NCI-H748 treated with DMSO at 0.1 percent for 48 hours (cell line): ENCODE measurements around the gene NF2.

ENCODE experiments used
- DNase-seq: peaks from one replicate; lab custom pipeline; 2025; lab: John Stamatoyannopoulos, UW

Gene NF2

DNA sequence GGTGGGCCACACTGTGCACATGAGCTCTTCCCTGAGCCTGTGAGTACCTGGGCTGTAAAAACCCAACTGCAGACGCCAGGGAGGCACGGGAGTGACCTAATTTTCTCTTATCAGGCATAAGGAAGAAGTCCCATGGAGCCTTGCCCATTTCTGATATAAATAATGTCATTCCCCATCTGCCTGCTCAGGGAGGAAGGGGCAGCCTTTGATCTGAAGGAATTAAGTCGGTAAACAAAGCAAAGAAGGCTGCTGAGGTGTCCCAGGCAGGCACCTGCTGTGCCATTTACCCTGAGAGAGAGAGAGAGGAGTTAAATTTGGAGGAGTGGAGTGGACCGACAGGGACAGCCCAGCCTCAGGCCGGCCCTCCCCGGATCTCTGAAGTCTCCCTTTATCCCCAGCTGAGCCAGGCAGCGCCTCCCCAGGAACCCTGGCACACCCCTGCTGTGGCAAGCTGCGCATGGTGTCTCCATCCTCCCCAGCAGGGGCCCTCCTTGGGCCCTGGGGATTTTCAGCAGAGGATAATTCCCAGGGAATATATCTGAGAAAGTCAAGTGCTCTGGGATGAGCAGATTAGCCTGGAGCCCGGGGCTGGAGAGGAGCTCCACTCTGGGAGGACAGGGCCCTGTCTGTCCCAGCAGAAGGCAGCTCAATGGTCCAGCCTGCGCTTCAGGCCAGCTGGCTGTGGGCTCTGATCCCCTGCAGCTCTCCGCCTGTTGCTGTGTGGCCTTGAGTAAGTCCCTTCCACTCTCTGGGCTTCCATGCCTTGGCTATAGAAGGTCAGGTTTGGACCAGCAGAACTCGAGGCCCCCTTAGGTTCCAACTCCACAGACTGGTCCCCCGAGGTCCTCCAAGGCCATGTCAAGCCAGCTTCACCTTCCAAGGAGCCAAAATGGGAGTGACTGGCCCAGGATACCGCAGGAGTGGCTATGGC is 98.8 kb downstream of the NF2 start:
- DNase-seq: no peak

DNA sequence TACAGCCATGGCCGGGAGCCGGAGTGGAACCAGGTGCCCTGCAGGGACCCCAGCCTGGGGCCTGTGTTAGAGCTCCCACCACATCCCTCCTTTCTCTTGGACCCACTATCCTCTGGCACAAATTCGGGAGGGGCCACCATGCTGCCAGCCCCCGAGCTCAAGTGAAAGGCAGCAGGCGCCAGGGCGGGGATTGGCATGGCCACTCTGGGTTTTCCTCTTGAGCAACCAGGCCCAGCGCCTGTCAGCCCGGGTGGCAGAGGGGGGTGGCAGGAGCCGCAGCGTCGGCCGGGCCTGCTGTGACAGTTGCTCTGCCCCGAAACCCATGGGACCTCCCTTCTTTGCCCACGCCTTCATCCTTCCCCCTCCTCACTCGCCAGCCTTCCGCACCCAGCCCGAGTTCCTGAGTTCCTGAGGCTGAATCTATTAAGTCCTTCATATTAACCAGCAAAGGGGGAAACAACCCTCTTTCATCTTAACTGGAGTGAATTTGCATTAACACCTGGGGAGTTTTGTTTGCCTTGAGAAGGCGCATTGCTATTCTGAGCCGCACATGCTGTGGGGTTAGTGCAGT is 99.6 kb downstream of the NF2 start:
- DNase-seq: no peak

DNA sequence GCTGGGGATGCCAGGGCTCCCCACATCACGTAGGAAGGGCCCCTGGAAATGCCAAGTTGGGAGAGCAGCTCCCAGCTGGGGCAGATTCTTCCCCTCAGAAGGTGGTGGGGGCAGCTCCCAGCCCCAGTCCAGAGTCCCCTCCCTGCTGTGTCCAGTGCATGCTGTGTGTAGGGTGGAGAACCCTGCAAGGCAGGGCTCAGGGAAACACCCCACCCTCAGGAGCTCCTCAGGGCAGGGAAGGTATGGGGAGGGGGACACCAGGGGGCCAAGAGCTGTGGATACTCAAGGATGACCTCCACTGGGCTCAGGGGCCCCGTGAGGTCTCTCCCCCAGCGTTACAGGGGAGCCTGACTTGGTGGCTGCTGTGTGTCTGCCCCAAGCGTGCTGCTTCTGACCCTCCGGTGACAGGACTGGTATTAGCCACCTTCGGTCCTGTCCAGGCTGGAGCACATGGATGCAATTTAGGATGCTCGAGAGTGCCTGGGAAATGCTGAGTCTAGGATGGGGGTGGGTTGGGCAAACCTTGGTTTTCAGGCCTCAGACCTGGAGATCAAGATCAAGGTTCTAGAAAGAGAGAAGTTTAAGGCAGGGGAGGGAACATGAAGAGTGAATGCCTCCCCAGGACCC is 100.2 kb downstream of the NF2 start:
- no peak for DNase-seq

DNA sequence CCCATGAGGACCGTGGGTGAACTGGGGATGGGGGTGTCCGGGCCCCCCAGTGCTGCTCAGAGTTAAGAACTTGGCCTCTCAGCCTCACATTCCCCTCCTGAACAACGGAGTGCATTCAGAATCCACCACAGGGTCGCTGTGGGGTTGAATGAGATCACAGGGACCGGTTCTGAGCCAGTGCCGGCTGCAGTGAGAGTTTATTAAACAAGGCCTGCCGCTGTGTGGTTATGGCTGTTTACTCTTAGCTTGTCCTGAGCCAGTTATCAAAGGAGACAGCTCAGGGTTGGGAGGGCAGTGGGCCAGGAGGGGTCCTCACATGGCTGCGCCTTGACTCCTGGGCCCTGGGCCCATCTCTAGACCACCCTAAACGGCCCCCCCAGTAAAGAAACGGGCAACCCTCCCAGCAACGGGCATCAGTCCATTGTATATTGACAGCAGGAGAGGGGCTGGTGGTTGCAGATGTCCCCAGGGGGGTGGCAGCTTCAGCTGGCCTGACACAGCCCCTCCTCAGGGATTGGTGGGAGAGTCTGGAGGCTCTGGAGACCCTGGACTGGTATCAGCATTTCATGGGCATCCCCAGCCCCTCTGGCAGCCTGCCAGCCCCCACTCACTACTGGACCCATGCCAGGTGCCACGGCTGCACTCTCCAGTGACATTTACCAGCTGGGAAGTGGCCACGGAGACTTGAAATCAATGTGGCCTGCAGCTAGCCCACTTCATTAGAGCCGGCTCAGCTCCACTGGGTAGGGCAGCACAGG is 101.3 kb downstream of the NF2 start:
- no peak for DNase-seq

DNA sequence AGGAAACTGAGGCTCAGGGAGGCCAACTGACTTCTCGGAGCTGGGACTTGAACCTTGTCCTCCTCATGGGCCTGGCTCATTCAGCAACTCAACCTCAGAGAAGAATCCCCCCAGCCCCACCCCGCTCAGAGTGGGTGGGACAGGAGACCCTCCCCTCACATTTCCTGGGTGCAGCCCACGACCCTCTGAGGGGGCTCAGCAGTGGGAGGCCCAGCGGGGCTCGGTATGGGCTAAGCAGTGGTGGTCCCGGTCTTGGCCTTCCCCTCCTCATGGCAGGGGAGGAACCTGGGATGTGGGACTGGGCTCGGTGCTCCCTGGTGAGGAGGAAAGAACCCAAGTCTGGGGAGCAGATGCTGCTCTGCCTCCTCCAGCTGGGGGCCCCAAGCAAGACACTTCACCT is 102.2 kb downstream of the NF2 start:
- DNase-seq: no peak

DNA sequence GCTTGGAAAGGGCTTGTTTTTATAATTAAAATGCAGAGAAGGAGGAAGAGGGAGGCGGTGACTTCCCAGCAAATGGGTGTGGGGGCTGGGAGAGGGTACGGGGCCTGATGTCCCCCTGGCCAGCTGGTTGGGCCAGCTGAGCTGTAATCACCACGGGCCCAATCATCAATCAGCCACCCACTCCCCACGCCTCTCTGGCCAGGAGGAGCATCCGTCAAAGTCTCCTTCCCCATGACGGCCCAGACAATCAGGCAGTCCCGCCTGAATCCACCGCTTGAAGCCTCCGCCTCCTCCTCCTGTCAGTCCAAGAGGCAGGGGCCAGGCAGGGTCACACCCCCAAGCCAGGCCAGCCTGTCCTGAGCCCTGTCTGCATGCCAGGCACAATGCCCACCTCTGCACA is 103.1 kb downstream of the NF2 start:
- no peak for DNase-seq

DNA sequence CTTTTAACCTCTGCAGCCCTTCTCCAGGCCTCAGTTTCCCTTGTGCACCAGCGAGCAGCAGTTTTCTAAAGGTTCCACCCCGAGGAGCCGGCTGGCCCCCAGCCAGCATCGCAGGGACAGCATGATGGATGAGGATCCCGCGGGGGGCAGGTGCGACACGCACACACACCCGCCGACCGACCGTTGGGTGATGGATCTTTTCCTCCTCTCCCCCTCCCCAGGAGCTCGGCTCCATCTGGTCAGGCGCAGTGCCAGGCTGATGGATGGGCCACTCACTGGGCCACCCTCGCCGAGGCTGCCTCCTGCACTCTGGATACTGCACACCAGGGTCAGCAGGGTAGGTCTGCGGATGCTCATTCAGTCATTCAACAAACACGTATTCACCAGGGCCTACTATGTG is 103.6 kb downstream of the NF2 start:
- no peak for DNase-seq

DNA sequence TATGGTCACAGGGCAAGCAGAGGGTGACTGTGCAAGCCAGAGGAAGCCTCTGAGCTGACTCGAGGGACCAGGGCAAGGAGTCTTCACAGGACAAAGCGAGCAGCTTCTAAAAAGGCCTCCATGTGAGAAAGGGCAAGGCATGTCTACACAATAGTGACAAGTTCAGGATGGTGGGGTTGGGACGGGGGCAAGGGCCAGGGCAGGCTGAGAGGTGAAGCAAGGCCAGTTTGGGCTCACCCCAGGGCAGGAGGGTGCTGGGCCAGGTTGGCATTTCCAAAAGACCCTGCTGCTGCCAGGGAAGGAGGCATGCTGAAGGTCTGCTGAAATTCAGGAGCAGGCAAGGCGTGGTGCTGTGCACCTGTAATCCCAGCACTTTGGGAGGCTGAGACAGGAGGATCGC is 104.0 kb downstream of the NF2 start:
- DNase-seq: no peak

DNA sequence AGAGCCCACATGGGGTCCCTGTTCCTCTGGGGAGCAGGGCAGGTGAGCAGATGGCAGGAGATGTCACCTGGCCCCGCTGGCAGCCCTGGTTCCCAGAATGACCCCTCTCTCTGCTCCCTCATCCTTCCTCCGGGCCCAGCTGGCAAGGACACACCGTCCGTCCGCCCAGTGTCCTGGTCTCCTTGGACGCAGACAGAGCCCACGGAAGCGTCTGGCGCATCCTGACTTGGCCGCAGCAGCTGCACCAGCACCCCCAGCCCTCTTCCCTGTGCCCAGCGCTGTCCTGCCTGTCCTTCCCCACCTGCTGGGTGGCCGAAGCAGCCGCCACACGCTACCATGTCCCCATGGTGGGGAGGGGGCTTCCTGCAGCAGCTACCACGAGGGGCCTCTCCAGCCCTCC is 106.8 kb downstream of the NF2 start:
- DNase-seq: no peak

DNA sequence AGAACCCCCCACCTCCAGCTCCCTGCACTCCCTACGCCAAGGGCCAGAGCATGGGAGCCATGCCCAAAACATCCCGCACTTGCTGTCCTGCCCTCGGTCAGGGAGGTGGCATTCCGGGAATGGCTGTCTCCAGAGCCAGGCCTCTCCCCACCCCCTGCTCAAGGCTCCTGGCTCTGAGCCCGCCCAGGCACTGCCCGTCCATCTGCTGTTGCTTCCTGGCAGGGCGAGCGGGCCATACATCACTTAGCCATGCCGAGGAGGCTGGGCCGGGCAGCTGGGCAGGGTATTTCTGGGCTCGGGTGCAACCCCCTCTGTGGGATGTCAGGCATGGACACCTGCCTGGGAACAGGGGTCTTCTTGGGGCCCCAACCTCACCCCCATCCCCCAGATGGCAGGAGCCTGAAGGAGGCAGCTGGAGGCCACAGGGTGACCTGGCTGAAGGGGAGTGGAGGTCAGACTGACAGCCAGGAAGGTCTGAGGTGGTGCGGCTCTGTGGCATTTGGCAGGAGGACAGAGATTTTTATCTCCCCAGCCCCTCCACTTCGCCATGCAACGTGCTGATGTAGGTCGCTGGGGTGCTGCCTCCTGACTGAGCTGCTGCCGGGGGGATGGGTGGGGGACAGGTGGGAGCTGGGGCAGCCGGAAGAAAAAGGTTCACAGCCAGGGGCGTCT is 107.6 kb downstream of the NF2 start:
- DNase-seq: no peak

DNA sequence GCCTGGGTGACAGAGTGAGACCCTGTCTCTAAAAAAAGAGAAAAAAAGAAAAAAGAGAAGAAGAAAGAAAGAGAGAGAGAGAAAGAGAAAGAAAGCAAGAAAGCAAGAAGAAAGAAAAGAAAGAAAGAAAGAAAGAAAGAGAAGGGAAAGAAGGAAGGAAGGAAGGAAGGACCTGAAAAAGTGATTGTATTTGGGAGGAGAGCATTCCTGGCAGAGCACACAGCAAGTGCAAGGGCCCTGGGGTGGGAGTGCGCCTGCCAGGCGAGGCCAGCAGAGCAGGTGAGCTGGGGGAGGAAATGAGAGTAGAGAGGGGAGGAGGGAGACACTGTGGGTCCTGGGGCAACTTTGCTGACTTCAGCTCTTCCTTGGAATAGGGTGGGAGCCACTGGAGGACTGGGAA is 108.7 kb downstream of the NF2 start:
- no peak for DNase-seq

DNA sequence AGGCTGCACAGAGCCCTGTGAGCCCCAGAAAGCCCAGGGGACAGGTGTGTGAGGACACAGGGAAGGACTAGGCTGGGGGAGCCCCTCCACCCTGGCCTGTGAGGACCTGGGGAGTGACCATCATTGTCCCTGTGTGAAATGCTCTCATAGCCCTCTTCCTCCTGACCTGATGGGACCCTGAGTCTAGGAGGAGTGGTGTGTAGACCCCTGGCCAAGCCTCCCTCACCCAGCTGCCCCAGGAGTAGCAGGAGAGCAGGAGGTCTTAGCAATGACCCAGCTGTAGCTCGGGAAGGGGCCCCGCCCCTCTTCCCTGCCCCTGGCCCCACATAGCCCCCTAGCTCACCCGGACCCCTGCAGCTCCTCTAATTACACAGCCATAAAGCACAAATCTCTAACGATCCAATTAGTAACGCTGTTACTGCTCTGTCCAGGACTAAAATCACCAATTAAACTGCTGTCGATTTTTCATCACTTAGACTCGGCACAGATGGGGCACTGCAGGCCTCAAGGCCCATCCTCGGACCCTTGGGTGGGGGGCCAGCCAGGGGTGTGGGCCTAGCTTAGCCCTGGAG is 109.8 kb downstream of the NF2 start:
- no peak for DNase-seq

DNA sequence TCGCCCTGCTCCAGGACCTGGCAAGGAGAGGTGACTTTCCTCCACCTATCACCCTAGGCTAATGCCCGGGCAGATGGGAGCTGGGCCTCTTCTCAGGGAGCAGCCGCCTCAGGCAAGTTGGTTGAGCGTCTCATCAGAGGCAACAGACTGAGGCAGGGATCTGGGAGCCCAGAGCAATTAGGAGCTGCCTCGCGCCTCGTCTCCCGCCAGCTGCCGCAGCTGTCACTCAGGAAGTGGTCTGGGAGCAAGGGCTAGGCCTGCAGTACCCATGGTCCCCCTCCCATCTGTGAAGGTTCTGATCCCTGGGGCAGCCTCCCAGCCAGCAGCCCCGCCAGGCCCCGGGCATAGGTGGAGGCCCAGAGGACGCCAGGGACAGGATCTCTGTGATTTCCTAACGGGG is 111.8 kb downstream of the NF2 start:
- DNase-seq: no peak

DNA sequence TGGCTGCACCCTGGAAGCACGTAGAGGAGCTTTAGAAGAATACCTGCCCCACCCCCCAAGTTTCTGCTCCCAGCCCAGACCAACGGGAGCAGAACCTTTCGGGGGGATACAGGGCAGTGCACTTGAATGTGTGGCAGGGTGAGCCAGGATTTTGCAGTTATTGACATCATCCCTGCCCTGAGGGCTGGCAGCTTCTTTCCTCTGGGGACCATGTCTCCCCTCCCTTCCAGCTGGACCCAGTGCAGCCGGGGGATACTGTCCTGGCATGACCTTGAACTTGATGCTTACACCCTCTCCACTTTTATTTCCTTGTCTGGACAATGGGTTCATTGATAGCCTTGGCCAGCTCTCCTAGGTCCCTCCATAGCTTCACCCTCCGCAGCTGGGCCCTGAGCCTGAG is 112.3 kb downstream of the NF2 start:
- DNase-seq: no peak

DNA sequence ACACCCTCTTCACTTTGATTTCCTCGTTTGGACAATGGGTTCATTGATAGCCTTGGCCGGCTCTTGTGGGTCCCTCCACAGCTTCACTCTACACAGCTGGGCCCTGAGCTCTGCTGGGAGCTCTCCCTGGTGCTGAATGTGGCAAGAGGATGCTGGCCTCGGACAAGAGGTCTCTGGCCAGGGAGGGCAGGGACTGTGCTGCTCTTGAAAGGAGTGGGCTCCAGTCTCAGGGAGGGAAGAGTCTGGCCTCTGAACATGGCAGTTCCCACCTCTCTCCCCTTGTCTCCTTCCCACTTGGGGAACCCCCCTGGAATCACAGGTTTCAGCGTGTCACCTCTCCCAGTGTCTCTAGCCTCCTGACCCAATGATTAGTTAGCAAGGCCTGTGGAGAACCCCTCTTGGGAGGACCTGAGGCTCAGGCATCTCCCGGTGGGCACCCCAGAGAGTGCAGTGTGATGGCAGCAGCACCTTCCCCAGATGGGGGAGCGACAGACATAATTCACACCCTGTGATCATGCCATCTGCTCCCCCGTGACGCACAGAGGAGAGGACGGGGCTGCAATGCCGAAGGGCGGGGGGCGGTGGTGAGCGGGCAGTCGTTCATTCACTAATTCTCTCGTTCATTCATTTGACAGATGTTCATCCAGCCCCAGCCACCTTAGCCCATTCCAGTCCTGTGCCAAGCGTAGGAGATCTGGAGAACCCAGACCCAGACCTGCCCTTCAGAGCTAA is 113.5 kb downstream of the NF2 start:
- no peak for DNase-seq

DNA sequence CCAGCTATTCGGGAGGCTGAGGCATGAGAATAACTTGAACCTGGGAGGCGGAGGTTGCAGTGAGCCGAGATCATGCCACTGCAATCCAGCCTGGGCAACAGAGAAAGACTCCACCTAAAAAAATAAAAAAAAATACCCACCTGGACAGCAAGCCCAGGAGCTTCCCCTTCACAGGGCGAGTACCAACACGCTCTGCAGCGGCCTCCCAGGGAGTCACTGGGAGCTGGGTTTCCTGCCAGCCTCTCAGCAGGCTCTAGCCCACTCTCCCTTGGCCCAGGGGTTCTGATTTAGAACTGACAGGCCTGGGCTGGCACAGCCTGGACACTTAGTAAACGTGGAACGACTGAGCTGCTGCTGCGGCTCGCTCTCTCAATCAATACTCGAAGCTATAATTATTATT is 114.4 kb downstream of the NF2 start:
- no peak for DNase-seq

DNA sequence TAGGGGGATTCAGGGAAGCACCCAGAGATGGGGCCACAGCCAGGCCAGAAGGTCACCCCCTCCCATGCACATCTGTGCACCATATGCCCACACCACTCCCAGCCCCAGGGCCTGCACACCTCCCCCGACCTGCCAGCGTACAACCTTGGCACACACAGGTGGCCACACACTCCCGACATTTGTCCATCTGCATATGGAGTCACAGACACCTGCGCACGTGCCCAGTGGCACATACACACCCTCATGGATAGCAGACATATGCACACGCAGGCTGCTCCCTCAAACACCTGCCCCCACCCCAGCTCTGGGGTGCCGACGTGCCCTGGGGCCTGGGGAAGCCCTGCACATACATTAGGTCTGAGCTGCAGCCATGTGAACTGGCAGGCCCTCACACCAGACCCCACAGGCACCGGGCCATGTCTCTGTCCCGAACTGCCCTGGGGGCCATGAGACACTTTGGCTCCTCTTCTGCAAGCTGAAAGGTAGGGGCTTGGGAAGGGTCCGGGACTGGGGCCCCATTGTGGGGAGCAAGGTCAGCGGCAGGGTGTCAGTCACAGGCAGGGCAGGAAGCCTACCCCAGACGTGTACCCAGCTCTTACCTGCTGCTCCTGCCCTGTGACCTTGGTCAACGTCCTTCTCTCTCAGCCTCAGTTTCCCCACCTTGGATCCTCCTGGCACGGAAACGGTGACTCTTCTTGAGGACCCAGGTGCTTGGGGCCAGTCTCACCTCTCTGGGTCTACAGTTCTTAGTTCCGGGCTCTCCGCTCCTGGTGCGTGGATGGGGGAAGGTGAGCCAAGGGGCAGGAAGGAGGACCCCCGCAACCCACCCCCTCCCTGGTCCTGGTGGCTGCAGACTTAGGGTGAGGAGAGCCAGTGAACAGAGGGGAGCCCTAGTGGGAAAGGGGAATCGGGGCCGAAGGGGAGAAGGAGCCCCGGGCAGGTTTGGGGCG is 115.8 kb downstream of the NF2 start:
- no peak for DNase-seq

DNA sequence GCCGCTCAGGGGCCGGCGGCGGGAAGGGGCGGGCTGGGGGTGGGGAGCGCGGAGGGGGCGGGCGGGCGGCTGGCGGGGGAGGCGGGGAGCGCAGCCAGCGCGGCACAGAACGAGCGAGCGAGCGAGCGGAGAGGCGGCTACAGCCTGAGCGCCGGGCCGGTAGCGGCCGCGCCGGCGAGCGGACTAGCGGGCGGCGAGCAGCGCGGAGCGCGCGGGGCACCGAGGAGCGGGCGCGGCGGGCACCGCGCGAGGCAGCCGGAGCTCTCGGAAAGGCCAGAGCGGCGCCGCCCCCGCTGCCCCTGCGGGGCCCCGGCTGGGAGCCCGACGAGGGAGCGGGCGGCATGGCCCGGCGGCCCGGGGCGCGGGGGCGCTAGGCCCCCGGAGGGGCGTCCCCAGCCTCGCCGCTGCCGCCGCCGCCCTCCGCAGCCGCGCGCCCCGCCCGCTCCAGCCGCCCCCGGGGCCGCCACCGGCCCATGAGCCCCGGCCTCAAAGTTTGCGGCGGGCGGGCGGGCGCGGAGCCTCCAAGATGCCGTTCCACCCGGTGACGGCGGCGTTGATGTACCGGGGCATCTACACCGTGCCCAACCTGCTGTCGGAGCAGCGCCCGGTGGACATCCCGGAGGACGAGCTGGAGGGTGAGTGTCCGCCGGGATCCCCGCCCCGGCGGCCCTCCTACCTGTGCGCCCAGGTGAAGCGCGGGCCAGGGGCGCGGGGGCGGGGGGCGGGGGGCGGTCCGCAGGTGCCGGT is 116.6 kb downstream of the NF2 start, which contains the start of gene CABP7:
Gene CABP7 (plus strand): TSS at position 105 of the 747 bp plus-strand sequence. CDS start 422 bp downstream, at position 527.
- DNase-seq: no peak

DNA sequence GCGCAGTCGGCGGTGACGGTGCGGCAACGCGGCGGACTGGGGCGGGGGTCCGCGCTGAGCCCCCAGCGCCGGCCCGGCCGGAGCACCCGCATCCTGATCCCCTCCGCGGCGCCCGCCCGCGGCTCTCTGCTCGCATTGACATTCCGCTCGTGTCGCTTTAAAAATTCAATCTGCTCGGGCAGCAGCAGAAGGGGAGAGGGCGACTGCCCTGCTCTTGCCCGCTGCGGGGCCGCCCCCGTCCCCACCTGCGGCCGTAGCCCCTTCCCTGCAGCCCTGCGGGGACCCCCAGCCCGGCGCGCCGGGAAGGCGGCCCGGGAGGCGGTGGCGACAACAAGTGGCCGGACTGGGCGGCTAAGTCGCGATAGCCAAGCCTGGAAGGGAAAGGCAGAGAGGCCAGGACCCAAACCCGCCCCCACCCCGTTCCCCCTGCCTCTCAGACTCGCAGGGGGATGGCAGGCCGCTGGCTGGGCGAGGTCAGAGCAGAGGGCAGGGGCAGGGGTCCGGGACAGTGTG is 117.4 kb downstream of the NF2 start:
- no peak for DNase-seq
